Ammon's horn (tissue), 1 donor: ENCODE results near the gene ZMIZ1.
A peak's percentile ranks its signal among the peaks of the same experiment; 100 is the strongest.

ENCODE experiments used
- DNase-seq: peaks from one replicate; pipeline ENCODE4 v3.0.0-alpha.2; 2016; ENCODE audit warnings: low spot score

The ZMIZ1 gene

DNA sequence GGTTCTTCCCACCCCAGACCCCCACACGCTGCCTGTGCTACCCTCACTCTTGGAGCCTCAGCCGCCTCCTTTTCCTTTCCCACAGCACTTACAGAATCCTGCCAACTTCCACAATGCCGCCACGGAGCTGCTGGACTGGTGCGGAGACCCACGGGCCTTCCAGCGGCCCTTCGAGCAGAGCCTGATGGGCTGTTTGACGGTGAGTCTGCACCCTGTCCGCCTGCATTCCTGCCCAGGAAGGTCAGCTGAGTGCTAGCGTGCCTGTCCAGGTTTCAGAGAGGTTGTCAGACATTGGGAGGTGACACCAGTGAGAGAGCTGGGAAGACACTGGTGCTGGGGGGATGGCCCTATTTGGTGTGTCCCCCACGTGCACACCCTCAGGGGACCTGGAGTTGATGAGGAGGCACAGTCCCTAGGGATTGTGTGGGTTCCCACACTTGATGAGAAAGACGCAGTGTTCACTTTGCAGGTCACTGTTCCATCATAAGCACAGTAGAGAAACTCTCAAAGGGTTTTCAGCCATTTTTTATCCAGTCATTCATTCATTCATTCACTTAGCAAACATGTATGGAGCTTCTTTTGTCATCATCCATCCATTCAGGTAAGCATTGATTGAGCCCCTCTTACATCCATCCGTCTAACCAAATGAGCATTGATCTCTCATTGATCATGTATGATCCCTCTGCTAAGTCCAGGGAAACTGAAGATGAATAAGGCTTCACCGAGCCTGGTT lies 139.7 kb downstream of the ZMIZ1 start:
- DNase-seq: no peak

GRCh38 chr10:79209340-79209739 lies 140.6 kb downstream of the ZMIZ1 start:
- DNase-seq: no peak

- DNase-seq: no peak
These were observed 141.1 kb downstream of the ZMIZ1 start for GRCh38 chr10:79209831-79210230.

DNA sequence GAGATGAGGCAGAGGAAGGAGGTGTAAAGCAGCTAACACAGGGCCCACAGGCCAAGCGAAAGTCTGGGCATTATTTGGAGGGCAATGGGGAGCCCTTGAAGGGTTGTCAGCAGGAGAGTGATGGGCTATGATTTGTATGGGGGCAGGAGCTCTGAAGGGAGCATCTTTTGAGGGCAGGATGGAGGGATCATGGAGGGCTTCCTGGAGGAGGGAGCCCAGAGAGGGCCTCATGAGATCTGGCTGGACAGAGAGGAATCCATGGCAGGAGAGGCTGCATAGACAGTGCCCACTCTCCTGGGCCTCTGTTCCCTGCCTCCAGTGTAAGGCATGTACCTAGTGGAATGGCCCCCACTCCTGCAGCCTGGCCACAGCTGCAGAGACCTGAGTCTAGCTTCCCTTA lies 141.9 kb downstream of the ZMIZ1 start:
- no peak for DNase-seq

DNA sequence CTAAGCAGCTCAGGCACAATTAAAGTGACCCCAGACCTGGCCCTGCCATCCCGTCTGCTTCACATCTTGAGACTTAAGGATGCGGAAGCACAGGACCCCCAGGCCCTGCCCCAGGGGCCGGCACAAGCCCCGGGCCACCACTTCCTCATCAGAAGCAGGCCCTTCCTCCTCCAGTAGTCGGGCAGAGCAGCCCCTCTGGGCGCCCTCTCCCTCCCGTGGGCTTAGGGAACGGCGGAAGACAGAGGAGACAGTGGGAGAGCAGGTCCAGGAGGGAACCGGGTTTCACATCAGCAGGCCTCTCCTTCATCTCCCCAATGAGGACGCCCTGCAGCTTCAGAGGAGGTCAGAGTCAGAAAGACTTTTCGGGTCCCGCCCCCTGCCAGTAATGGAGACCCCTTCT lies 142.8 kb downstream of the ZMIZ1 start:
- no peak for DNase-seq

- no peak for DNase-seq
These were observed 146.8 kb downstream of the ZMIZ1 start for GRCh38 chr10:79215531-79215930.

- DNase-seq: no peak
These were observed 150.7 kb downstream of the ZMIZ1 start for GRCh38 chr10:79219322-79219957.

- no peak for DNase-seq
These were observed 151.5 kb downstream of the ZMIZ1 start for GRCh38 chr10:79220307-79220706.

GRCh38 chr10:79221110-79222051 lies 152.6 kb downstream of the ZMIZ1 start:
- peak; percentile 80 for DNase-seq

GRCh38 chr10:79222186-79222585 lies 153.4 kb downstream of the ZMIZ1 start:
- DNase-seq: no peak

- DNase-seq: peak; percentile 73
These were observed 154.6 kb downstream of the ZMIZ1 start for GRCh38 chr10:79223091-79224048.

DNA sequence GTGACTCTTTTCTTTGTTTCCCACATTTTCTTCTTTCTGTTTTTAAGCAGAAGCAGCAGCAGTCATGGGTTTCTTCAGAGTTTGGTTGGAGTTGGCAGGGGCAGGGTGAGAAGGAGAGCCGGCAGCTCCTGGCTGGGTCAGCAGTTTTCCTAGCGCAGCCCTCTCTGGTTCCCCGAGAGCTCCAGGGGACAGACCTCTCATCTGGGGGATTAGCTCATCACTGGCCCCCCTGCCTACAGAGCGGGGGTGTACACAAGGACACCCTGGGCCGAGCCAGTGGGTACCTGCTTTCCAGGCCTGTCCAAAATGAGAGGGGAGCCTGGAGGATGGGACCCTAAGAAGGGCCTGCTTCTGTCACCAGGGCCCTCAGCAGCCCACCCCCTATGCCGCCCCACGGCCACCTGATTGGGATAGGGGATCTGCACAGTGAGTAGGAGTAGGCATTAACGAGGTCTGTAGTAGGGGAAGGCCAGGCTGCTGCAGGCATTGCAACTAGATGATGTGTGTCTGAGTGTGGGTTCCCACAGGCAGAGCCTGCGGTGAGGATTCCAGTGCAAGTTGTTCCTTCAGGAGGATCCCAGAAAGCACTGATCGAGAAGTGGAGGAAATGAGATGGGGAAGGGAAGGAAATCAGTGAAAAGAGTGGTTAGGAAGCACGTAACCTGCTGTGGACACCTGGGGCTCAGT lies 155.6 kb downstream of the ZMIZ1 start:
- DNase-seq: no peak

DNA sequence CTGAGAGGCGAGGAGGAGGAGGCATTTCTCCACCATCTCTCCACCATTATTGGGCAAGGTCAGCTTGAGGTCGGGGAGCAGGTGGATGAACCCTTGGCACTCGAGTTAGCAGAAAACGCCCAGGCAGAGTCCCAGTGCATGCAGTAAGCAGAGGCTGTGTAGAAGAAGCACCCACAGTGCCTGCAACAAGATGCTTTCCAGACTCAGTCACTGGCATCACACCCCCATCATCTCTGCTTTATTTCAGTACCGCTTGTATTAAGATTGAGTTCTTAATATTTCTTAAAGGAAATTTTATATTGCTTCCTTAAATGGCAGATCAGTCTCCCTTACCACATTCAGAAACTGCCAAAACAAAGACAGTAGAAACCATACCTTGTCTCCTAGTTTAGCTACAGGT lies 156.2 kb downstream of the ZMIZ1 start:
- DNase-seq: no peak

- no peak for DNase-seq
These were observed 157.9 kb downstream of the ZMIZ1 start for GRCh38 chr10:79226391-79227245.

GRCh38 chr10:79229071-79229541 lies 160.3 kb downstream of the ZMIZ1 start:
- DNase-seq: no peak

DNA sequence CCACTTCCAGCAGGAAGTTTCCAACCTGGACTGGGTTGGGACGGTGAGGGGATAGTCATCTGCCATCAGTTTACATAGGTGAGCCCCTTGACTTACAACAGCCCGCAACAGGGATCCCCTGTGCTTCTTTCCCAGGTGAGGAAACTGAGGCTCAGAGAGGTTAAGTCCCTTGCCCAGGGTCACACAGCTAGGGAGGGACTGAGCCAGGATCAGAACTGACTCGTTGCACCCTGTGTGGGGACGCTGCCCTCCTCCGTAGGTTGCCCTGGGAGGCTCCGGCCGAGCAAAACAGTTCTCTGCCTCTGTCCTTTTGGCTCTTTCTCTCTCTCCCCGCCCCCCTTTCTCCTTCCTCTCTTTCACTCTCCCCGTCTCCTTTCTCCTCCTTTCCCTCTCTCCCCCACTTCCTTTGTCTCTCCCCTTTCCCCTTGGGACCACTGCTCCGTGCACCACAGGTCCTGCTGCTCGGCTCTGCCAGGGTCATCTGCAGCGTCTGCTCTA lies 161.1 kb downstream of the ZMIZ1 start:
- DNase-seq: no peak

GRCh38 chr10:79230328-79230830 lies 161.6 kb downstream of the ZMIZ1 start:
- no peak for DNase-seq

DNA sequence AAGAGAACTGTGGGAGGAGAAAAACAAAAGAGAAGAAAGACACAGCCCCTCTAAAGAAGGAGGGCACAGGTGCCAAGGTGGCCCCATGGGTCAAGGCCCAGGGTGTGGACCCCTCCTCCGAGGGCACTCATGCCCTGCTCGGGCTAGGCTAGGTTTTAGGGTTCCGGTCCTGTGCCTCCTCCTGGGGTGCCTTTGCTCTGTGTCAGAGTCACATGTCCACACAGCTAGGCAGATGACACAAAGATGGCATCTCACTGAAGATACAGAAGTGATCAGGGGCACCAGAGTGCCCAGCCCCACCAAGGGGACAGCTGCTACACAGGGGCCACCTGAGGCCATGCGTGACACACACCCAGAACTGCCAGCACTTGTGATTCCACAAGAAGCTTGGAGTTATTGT lies 162.1 kb downstream of the ZMIZ1 start:
- DNase-seq: no peak

- no peak for DNase-seq
These were observed 163.1 kb downstream of the ZMIZ1 start for GRCh38 chr10:79231908-79232307.
